Smooth muscle cell of trachea (primary cell): ENCODE data around the gene CYP27B1. TPM values are rescaled to one million over a fixed set of nuclear protein-coding genes. Genes with fewer than 3 reads are reported as not detected.

Experiments used
- total RNA-seq: library from RNA; depleted of rRNA; stranded (reverse); fragments of >200 nt; gene quantifications from 2 replicates; pipeline ENCODE4 v1.2.1, GENCODE V29; 2014

The CYP27B1 gene
- 0.15 and 0.33 TPM in 2 replicates for total RNA-seq

GRCh38 chr12:57766464-57767304 is at the start of gene CYP27B1:
Gene CYP27B1 (minus strand): TSS chr12:57767078. CDS start chr12:57767041, 37 bp downstream.

GRCh38 chr12:57782608-57783465 is 16.0 kb upstream of the CYP27B1 start, which contains the start of gene TSFM:
Gene TSFM (plus strand): TSS chr12:57782787. CDS start chr12:57782802, 15 bp downstream.

GRCh38 chr12:57772429-57773322 is 5.8 kb upstream of the CYP27B1 start, which contains the start of gene EEF1AKMT3:
Gene EEF1AKMT3 (plus strand): TSS chr12:57772614. CDS start chr12:57772725, 111 bp downstream.

GRCh38 chr12:57771873-57772428 is 5.1 kb upstream of the CYP27B1 start, which contains the start of gene METTL1:
Gene METTL1 (minus strand): TSS chr12:57772105. CDS start chr12:57772083, 22 bp downstream.

GRCh38 chr12:57754411-57755193 is 12.3 kb downstream of the CYP27B1 start, which contains the start of gene MARCHF9:
Gene MARCHF9 (plus strand): TSS chr12:57755103. CDS start chr12:57755529, 426 bp downstream.

GRCh38 chr12:57751788-57752667 is 14.8 kb downstream of the CYP27B1 start, which contains the start of gene CDK4:
Gene CDK4 (minus strand): TSS chr12:57752310. CDS start chr12:57751717, 593 bp downstream.

GRCh38 chr12:57744777-57745484 is 21.9 kb downstream of the CYP27B1 start, which contains the start of gene TSPAN31:
Gene TSPAN31 (plus strand): TSS chr12:57745039. CDS start chr12:57745155, 116 bp downstream.

GRCh38 chr12:57738661-57739237 is 28.1 kb downstream of the CYP27B1 start, which contains the start of gene AGAP2:
Gene AGAP2 (minus strand): TSS chr12:57738742. CDS start chr12:57738246, 496 bp downstream.

Other genes with a start within 250 kb of the CYP27B1 start
- gene DDIT3, start 246.6 kb downstream of the CYP27B1 start, total RNA-seq, result 57.2 and 89.6 TPM in 2 replicates
- gene MBD6, start 244.3 kb downstream of the CYP27B1 start, total RNA-seq, result 7.4 and 10.6 TPM in 2 replicates
- 139 and 156 TPM in 2 replicates for gene DCTN2, start 219.9 kb downstream of the CYP27B1 start, total RNA-seq
- 0.44 and 0.66 TPM in 2 replicates for gene KIF5A, start 217.0 kb downstream of the CYP27B1 start, total RNA-seq
- gene PIP4K2C, start 175.9 kb downstream of the CYP27B1 start, total RNA-seq, result 17.0 and 20.2 TPM in 2 replicates
- gene DTX3, start 162.3 kb downstream of the CYP27B1 start, total RNA-seq, result 16.9 and 25.0 TPM in 2 replicates
- gene ARHGEF25, start 155.6 kb downstream of the CYP27B1 start, total RNA-seq, result 24.4 and 51.1 TPM in 2 replicates
- 0.58 and 1.3 TPM in 2 replicates for gene B4GALNT1, start 133.9 kb downstream of the CYP27B1 start, total RNA-seq
- 283 and 289 TPM in 2 replicates for gene OS9, start 72.9 kb downstream of the CYP27B1 start, total RNA-seq
- 0.15 and 0.50 TPM in 2 replicates for gene AGAP2, start 28.3 kb downstream of the CYP27B1 start, total RNA-seq
- gene TSPAN31, start 22.0 kb downstream of the CYP27B1 start, total RNA-seq, result 66.8 and 85.3 TPM in 2 replicates
- gene CDK4, start 14.8 kb downstream of the CYP27B1 start, total RNA-seq, result 281 and 285 TPM in 2 replicates
- gene MARCHF9, start 12.0 kb downstream of the CYP27B1 start, total RNA-seq, result 2.9 and 5.1 TPM in 2 replicates
- 3.6 and 6.3 TPM in 2 replicates for gene METTL1, start 5.0 kb upstream of the CYP27B1 start, total RNA-seq
- gene EEF1AKMT3, start 5.5 kb upstream of the CYP27B1 start, total RNA-seq, result 9.3 and 10.3 TPM in 2 replicates
- 17.2 and 20.5 TPM in 2 replicates for gene TSFM, start 15.7 kb upstream of the CYP27B1 start, total RNA-seq
- 5.1 and 5.5 TPM in 2 replicates for gene AVIL, start 51.7 kb upstream of the CYP27B1 start, total RNA-seq
- 94.2 and 111 TPM in 2 replicates for gene CTDSP2, start 79.7 kb upstream of the CYP27B1 start, total RNA-seq
- 6.9 and 19.2 TPM in 2 replicates for gene ATP23, start 174.5 kb upstream of the CYP27B1 start, total RNA-seq